ENCODE data around the gene PTH2.
"Not testable (repeated sequence)": the region's sequence is repeated elsewhere in the genome, so short reads cannot be mapped to it uniquely, and the experiment has no call there.

The PTH2 gene

DNA sequence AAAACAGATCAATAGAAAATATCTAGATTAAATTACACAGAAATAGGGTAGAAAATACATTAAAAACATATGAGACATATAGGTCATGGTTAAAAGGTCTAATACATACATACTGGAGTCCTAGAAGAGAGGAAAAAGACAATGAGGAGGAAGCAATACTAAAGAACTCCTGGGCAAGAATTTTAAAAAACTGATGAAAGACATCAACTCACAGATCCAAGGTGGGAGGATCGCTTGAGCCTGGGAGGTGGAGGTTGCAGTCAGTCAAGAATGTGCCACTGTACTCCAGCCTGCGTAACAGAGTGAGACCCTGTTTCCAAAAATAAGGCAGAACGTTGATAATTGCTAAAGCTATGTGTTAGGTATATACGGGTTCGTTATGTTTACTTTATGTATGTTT is 40.6 kb downstream of the PTH2 start:
- TF ChIP-seq, protein P1, sequence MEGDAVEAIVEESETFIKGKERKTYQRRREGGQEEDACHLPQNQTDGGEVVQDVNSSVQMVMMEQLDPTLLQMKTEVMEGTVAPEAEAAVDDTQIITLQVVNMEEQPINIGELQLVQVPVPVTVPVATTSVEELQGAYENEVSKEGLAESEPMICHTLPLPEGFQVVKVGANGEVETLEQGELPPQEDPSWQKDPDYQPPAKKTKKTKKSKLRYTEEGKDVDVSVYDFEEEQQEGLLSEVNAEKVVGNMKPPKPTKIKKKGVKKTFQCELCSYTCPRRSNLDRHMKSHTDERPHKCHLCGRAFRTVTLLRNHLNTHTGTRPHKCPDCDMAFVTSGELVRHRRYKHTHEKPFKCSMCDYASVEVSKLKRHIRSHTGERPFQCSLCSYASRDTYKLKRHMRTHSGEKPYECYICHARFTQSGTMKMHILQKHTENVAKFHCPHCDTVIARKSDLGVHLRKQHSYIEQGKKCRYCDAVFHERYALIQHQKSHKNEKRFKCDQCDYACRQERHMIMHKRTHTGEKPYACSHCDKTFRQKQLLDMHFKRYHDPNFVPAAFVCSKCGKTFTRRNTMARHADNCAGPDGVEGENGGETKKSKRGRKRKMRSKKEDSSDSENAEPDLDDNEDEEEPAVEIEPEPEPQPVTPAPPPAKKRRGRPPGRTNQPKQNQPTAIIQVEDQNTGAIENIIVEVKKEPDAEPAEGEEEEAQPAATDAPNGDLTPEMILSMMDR (IDR thresholded peaks at IDR 0.05; ENCODE audit: borderline replicate concordance, insufficient read depth, low read depth, low read length), result no peak
- H3K4me3 ChIP-seq (ENCODE audit: low read depth, low read length), result no peak overlapping the region

DNA sequence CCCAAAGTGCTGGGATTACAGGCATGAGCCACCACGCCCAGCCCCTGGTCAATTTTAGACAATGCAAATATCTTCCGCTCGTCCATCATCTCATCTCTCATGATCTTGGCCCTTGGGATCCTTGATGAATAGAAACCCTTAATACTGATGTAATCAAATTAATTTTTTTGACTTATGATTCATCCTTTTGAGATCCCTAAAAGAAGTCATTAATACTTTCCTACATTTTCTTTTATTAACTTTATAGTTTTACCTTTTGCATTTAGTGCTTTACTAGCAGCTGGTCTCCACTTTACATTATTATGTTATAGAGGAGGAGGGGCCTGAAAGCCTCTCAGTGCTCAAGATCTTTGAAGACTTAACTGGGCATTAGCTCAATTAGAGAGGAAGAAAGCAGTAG is 42.9 kb downstream of the PTH2 start:
- no peak overlapping the region for H3K4me3 ChIP-seq (ENCODE audit: low read depth, low read length)
- TF ChIP-seq, protein P1 (IDR thresholded peaks at IDR 0.05; ENCODE audit: borderline replicate concordance, insufficient read depth, low read depth, low read length), result no peak

DNA sequence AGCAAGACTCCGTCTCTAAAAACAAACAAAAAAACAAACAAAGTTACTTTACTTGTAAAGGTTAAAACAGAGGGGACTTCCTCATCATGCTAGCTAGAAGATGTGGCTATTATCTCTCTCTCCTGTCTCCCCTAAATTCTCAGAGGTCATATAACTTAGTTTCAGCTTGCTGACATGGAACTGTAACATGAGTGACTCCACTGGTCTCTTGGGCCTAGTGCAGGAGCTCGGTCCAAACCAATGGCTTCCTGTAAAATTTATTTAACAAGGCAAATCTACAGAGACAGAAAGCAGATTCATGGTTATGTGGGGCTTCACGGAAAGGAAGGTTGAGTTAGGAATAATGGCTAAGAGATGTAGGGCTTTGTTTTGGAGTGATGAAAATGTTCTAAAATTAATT is 44.7 kb downstream of the PTH2 start:
- TF ChIP-seq, protein P1 (IDR thresholded peaks at IDR 0.05; ENCODE audit: borderline replicate concordance, insufficient read depth, low read depth, low read length), result no peak
- no peak overlapping the region for H3K4me3 ChIP-seq (ENCODE audit: low read depth, low read length)

DNA sequence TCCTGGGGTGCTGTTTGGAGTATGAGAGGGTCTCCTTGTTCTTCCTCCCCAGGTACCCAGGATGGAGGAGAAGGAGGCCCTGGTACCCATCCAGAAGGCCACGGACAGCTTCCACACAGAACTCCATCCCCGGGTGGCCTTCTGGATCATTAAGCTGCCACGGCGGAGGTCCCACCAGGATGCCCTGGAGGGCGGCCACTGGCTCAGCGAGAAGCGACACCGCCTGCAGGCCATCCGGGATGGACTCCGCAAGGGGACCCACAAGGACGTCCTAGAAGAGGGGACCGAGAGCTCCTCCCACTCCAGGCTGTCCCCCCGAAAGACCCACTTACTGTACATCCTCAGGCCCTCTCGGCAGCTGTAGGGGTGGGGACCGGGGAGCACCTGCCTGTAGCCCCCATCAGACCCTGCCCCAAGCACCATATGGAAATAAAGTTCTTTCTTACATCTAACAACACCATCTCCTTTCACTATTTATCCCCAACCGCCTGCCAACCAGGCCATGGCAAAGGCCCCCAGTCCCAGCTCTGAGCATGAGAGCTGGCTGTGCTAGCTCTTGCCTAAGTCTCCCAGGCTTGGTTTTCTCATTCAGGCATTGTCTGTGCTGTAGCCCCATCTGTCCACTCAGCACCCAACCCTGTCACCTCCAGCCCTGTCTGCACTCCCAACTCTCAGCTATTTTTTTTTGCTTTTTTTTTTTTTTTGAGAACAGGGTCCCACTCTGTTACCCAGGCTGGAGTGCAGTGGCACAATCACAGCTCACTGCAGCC is 48.4 kb downstream of the PTH2 start:
- no peak overlapping the region for H3K4me3 ChIP-seq (ENCODE audit: low read depth, low read length)
- TF ChIP-seq, protein P1 (IDR thresholded peaks at IDR 0.05; ENCODE audit: borderline replicate concordance, insufficient read depth, low read depth, low read length), result no peak

DNA sequence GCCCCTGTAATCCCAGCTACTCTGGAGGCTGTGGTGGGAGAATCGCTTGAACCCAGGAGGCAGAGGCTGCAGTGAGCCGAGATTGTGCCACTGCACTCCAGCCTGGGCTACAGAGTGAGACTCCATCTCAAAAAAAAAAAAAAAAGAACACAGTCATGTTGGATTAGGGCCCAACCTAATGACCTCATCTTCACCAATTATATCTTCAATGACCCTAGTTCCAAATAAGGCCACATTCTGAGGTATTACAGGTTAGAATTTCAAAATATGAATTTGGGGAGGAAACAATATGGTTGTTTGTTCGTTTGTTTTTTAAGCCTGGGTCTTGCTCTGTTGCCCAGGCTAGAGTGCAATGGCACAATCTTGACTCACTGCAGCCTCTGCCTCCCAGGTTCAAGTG is 50.1 kb downstream of the PTH2 start:
- H3K4me3 ChIP-seq (ENCODE audit: low read depth, low read length), result not testable (repeated sequence)

Data from GM12875 (cell line).